GM12878 (cell line): ENCODE measurements around the gene PAX7. TPM values are rescaled to one million over a fixed set of nuclear protein-coding genes. Genes with fewer than 3 reads are reported as not detected.

ENCODE experiments used
- ATAC-seq: fragments of 200-7000 bp; cut with Tn5 transposase; 3 replicates; pipeline ENCODE4 v1.9.1; 2020; ENCODE audit warnings: mild to moderate bottlenecking, moderate library complexity
- BruUV-seq: library from RNA; stranded (reverse); fragments of 400-500 nt; replicated peaks from 2 replicates; lab custom pipeline; 2021; lab: Mats Ljungman, UMichigan
- CTCF ChIA-PET: fragments of 300-600 bp; sonication (Branson Sonifier 250); formaldehyde crosslinking; extraction: SDS; loops from one replicate; lab custom pipeline; 2021; ENCODE audit warnings: inconsistent platforms; lab: Yijun Ruan, JAX
- POLR2A ChIA-PET: fragments of 350-600 bp; formaldehyde crosslinking; extraction: SDS; loops from one replicate; lab custom pipeline; 2021; ENCODE audit warnings: inconsistent platforms; lab: Charles Lee
- RAD21 ChIA-PET: fragments of 300-600 bp; sonication (Branson Sonifier 250); formaldehyde crosslinking; loops from one replicate; lab custom pipeline; 2023; ENCODE audit warnings: antibody characterized with exemption; ENCODE audit not compliant: unreplicated experiment; lab: Charles Lee
- SMC1A ChIA-PET: fragments of 300-600 bp; sonication (Branson Sonifier 250); formaldehyde crosslinking; loops from one replicate; lab custom pipeline; 2023; ENCODE audit not compliant: unreplicated experiment, uncharacterized antibody; lab: Charles Lee
- DNase-seq: peaks from one replicate; pipeline ENCODE4 v3.0.0-alpha.2; 2011; ENCODE audit warnings: low read depth, low spot score
- FAIRE-seq: peaks from 3 replicates; lab custom pipeline; 2011; peaks lifted over from hg19 to GRCh38; lab: Jason Lieb, UNC
- H2AFZ ChIP-seq: 2 replicates; pipeline ENCODE4 v1.6.0; 2011; ENCODE audit warnings: low read depth, low read length, control low read depth; ENCODE audit not compliant: control insufficient read depth
- H3K27ac ChIP-seq: 2 replicates; pipeline ENCODE4 v1.5.1; 2011; ENCODE audit warnings: control low read depth; ENCODE audit not compliant: control insufficient read depth, insufficient read depth
- H3K27me3 ChIP-seq, 2 experiments: replicated peaks in 1 of 2; 2 replicates each; pipeline versions ENCODE4 v1.6.0 to v1.6.1; 2011; ENCODE audit warnings: low read length in 1 of 2; ENCODE audit not compliant: control insufficient read depth in 2 of 2, insufficient read depth in 2 of 2
- H3K36me3 ChIP-seq, 2 experiments: 2 replicates each; pipeline ENCODE4 v1.5.1; 2011; ENCODE audit warnings: low read length in 1 of 2; ENCODE audit not compliant: control insufficient read depth in 2 of 2, insufficient read depth in 2 of 2
- H3K4me1 ChIP-seq: 2 replicates; pipeline ENCODE4 v1.6.1; 2011; ENCODE audit warnings: mild to moderate bottlenecking, low read length, moderate library complexity, mixed read lengths; ENCODE audit not compliant: control insufficient read depth, insufficient read depth
- H3K4me2 ChIP-seq: 2 replicates; pipeline ENCODE4 v1.6.0; 2011; ENCODE audit warnings: control low read depth; ENCODE audit not compliant: control insufficient read depth, insufficient read depth
- H3K4me3 ChIP-seq: fragments of 200-600 bp; sonication (generic); 2 replicates; pipeline ENCODE4 v1.5.1; 2016
- H3K79me2 ChIP-seq: 2 replicates; pipeline ENCODE4 v1.6.0; 2011; ENCODE audit warnings: low read length; ENCODE audit not compliant: control insufficient read depth, insufficient read depth
- H3K9ac ChIP-seq: 2 replicates; pipeline ENCODE4 v1.8.0; 2011; ENCODE audit warnings: low read length, control low read depth, mixed read lengths; ENCODE audit not compliant: control insufficient read depth, insufficient read depth
- H3K9me3 ChIP-seq: replicated peaks from 3 replicates; pipeline ENCODE4 v1.5.1; 2011; ENCODE audit warnings: mild to moderate bottlenecking, low read length; ENCODE audit not compliant: control insufficient read depth, insufficient read depth
- H4K20me1 ChIP-seq: 2 replicates; pipeline ENCODE4 v1.6.0; 2011; ENCODE audit not compliant: control insufficient read depth, insufficient read depth
- FOXK2 ChIP-seq: fragments of 450-650 bp; IDR thresholded peaks from 2 replicates; pipeline ENCODE4 v1.6.1; 2017; ENCODE audit warnings: mild to moderate bottlenecking, moderate library complexity
- HSF1 ChIP-seq: fragments of 150-350 bp; IDR thresholded peaks from 2 replicates; pipeline ENCODE4 v1.6.1; 2014; ENCODE audit warnings: mild to moderate bottlenecking, low read depth, low read length
- POLR2A ChIP-seq: IDR thresholded peaks from 2 replicates; pipeline ENCODE4 v1.6.1; 2011; ENCODE audit warnings: low read depth, mild to moderate bottlenecking, low read length
- RUNX3 ChIP-seq: IDR thresholded peaks from 2 replicates; pipeline ENCODE4 v1.6.1; 2012; ENCODE audit warnings: low read length, inconsistent platforms
- WGBS: methylation state at CpG from one replicate; pipeline ENCODE4 v1.1.6; 2016; ENCODE audit warnings: low lambda C conversion rate; ENCODE audit not compliant: insufficient replicate concordance, insufficient coverage; ENCODE audit errors: missing lambda C conversion rate; 5-methylcytosine and 5-hydroxymethylcytosine counted together
- in situ Hi-C: fragments of 300-500 bp; cut with MboI; formaldehyde crosslinking; loops from 9 replicates; pipeline ENCODE4 v1.14.3; 2018; ENCODE audit warnings: mixed read lengths
- intact Hi-C: fragments of 100-400 bp; cut with micrococcal nuclease; formaldehyde crosslinking; loops from one replicate; pipeline ENCODE4 v1.14.2; 2022; ENCODE audit not compliant: unreplicated experiment
- polyA plus RNA-seq, 11 experiments: library from polyadenylated mRNA; depleted of rRNA in 4 of 11; unstranded in 6 of 11; stranded (reverse) in 5 of 11; fragments of >200 nt; fragmentation: Nextera tagmentation in 4 of 11; fragmentation: Illumina TruSeq in 1 of 11; extraction: Ambion mirVana in 4 of 11; extraction: Trizol in 1 of 11; gene quantifications; 1 replicate in 1 of 11; 2 replicates in 10 of 11; pipeline versions ENCODE4 v1.2.1 to v1.2.3, GENCODE V29; 2011 to 2016; ENCODE audit warnings: inconsistent platforms in 2 of 11, missing spikeins in 2 of 11, low read depth in 1 of 11
- total RNA-seq, 4 experiments: library from RNA; depleted of rRNA in 3 of 4; stranded (reverse); fragments of >200 nt in 3 of 4; fragmentation: Illumina TruSeq in 1 of 4; extraction: Trizol in 1 of 4; gene quantifications; 2 replicates each; pipeline versions ENCODE4 v1.2.1 to v1.2.3, GENCODE V29; 2013 to 2021
- TF ChIP-seq, protein P1 (sequence below): IDR thresholded peaks from 2 replicates; pipeline ENCODE4 v1.6.1; 2011; ENCODE audit warnings: borderline replicate concordance, low read depth, mild to moderate bottlenecking, moderate library complexity, low read length; ENCODE audit not compliant: insufficient read depth, poor library complexity, severe bottlenecking
- TF ChIP-seq, protein P2 (sequence below): fragments of 450-650 bp; IDR thresholded peaks from 2 replicates; pipeline ENCODE4 v1.6.1; 2017; ENCODE audit warnings: low read depth, mild to moderate bottlenecking, moderate library complexity

PAX7 gene
- total and polyA plus RNA-seq, 10 of the 15 experiments (the other 5 are each of a cell fraction or from before 2014, with no cell fraction given), result not detected

- H3K9ac ChIP-seq, result no peak overlapping the region
- BruUV-seq, result no TSS peak
- no peak for FAIRE-seq
Measured at GRCh38 chr1:18773753-18774152, 143.1 kb downstream of the PAX7 start.

More at GRCh38 chr1:18773753-18774152, 143.1 kb downstream of the PAX7 start:
- Histone ChIP-seq H3K4me3 (no peak overlapping the region), H3K27me3 (peaks cover 6 to 9% of the 10 kb centered on the region in 2 experiments; a peak in 3 of 4 replicates), H4K20me1 (no peaks in the 10 kb centered on the region), H3K4me1 (no peaks in the 10 kb centered on the region), H3K9me3 (no peaks in the 10 kb centered on the region), H2AFZ (no peak overlapping the region), H3K36me3 (no peaks in the 10 kb centered on the region), H3K4me2 (no peak overlapping the region), H3K79me2 (no peaks in the 10 kb centered on the region), H3K27ac (no peak overlapping the region)
- ChIA-PET SMC1A (no interaction called here), RAD21 (no interaction called here), CTCF (no interaction called here), POLR2A (no interaction called here)
- ATAC-seq (no peak), DNase-seq (no peak)
- intact Hi-C loops (no loop called here), in situ Hi-C loops (no loop called here)
- TF ChIP-seq, protein P1, sequence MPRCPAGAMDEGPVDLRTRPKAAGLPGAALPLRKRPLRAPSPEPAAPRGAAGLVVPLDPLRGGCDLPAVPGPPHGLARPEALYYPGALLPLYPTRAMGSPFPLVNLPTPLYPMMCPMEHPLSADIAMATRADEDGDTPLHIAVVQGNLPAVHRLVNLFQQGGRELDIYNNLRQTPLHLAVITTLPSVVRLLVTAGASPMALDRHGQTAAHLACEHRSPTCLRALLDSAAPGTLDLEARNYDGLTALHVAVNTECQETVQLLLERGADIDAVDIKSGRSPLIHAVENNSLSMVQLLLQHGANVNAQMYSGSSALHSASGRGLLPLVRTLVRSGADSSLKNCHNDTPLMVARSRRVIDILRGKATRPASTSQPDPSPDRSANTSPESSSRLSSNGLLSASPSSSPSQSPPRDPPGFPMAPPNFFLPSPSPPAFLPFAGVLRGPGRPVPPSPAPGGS, result no peak
- TF ChIP-seq FOXK2, result no peak
- no peak for TF ChIP-seq RUNX3
- no peak for TF ChIP-seq HSF1
- no peak for TF ChIP-seq POLR2A
- TF ChIP-seq, protein P2, sequence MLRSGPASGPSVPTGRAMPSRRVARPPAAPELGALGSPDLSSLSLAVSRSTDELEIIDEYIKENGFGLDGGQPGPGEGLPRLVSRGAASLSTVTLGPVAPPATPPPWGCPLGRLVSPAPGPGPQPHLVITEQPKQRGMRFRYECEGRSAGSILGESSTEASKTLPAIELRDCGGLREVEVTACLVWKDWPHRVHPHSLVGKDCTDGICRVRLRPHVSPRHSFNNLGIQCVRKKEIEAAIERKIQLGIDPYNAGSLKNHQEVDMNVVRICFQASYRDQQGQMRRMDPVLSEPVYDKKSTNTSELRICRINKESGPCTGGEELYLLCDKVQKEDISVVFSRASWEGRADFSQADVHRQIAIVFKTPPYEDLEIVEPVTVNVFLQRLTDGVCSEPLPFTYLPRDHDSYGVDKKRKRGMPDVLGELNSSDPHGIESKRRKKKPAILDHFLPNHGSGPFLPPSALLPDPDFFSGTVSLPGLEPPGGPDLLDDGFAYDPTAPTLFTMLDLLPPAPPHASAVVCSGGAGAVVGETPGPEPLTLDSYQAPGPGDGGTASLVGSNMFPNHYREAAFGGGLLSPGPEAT, result no peak
- WGBS, result 16% methylated on average over 9 of the region's 9 CpGs
